Naive thymus-derived CD8-positive, alpha-beta T cell (primary cell): ENCODE data around the gene ZNF280B. TPM values are rescaled to one million over a fixed set of nuclear protein-coding genes. Genes with fewer than 3 reads are reported as not detected.
"Not testable (repeated sequence)": the region's sequence is repeated elsewhere in the genome, so short reads cannot be mapped to it uniquely, and the experiment has no call there.

Experiments used
- ATAC-seq, 2 donors: fragments of 150-1000 bp; cut with Tn5 transposase in 1 of 2; sonication (Bioruptor Pico), chemical (Tn5 transposase) in 1 of 2; 1 replicate in 1 of 2; 2 replicates in 1 of 2; pipeline ENCODE4 v1.10.0; 2021; ENCODE audit warnings: mild to moderate bottlenecking in 2 of 2, moderate library complexity in 2 of 2
- POLR2A ChIA-PET: fragments of 350-600 bp; sonication (Branson Sonifier 250); formaldehyde crosslinking; loops from one replicate; lab custom pipeline; 2021; ENCODE audit warnings: antibody characterized with exemption; lab: Charles Lee
- DNase-seq, 10 donors: peaks; one replicate each; pipeline versions ENCODE4 v3.0.0 to v3.0.0-alpha.2; 2020 to 2022
- H3K27ac Mint-ChIP-seq, 10 donors: one replicate each; pipeline ENCODE4 v1.8.0; 2020 to 2022; ENCODE audit warnings: mild to moderate bottlenecking in 10 of 10, mixed read lengths in 10 of 10, moderate library complexity in 4 of 10, inconsistent platforms in 1 of 10
- H3K27me3 Mint-ChIP-seq, 5 donors: one replicate each; pipeline ENCODE4 v1.8.0; 2021 to 2022; ENCODE audit warnings: mixed read lengths in 5 of 5
- H3K36me3 Mint-ChIP-seq, 3 donors: one replicate each; pipeline ENCODE4 v1.8.0; 2020 to 2022; ENCODE audit warnings: mixed read lengths in 3 of 3, mild to moderate bottlenecking in 2 of 3, inconsistent platforms in 1 of 3
- H3K4me1 Mint-ChIP-seq, 4 donors: one replicate each; pipeline ENCODE4 v1.8.0; 2021 to 2022; ENCODE audit warnings: mixed read lengths in 4 of 4
- H3K4me3 Mint-ChIP-seq, 10 donors: one replicate each; pipeline ENCODE4 v1.8.0; 2020 to 2022; ENCODE audit warnings: mild to moderate bottlenecking in 10 of 10, mixed read lengths in 10 of 10, moderate library complexity in 6 of 10, inconsistent platforms in 1 of 10
- H3K9me3 Mint-ChIP-seq, 9 donors: one replicate each; pipeline ENCODE4 v1.8.0; 2020 to 2022; ENCODE audit warnings: mixed read lengths in 9 of 9, mild to moderate bottlenecking in 3 of 9, inconsistent platforms in 1 of 9, moderate library complexity in 1 of 9
- polyA plus RNA-seq, 3 donors: library from polyadenylated mRNA; unstranded; fragments of 300-500 nt; fragmentation: Illumina TruSeq; gene quantifications; one replicate each; pipeline ENCODE4 v1.2.3, GENCODE V29; 2021
- total RNA-seq, 8 experiments: library from RNA in 2 of 8; stranded (reverse) in 2 of 8; gene quantifications; one replicate each; pipeline ENCODE4 v1.2.3 and lab custom pipeline; 2021 to 2026

ZNF280B gene
- total and polyA plus RNA-seq, 5 experiments from 2014 or later: 2.1 to 3.0 (median 2.4) TPM

- peak overlapping the region in 1 of 10 donors; percentile 63 for H3K27ac Mint-ChIP-seq
- POLR2A ChIA-PET: no interaction called here
- H3K36me3 Mint-ChIP-seq: peaks cover 5 to 49% (median 17%) of the 10 kb centered on the region in 3 donors
- H3K4me3 Mint-ChIP-seq: no peak overlapping the region
- peaks cover 0 to 2% (median 0%) of the 10 kb centered on the region in 4 donors for H3K4me1 Mint-ChIP-seq
- no peaks in the 10 kb centered on the region for H3K27me3 Mint-ChIP-seq
- DNase-seq: no peak
- no peak for ATAC-seq
- H3K9me3 Mint-ChIP-seq: no peaks in the 10 kb centered on the region
Observed at GRCh38 chr22:22486132-22486899, 22.2 kb downstream of the ZNF280B start.

GRCh38 chr22:22485524-22485923 lies 23.0 kb downstream of the ZNF280B start:
- H3K9me3 Mint-ChIP-seq: no peaks in the 10 kb centered on the region
- H3K4me3 Mint-ChIP-seq: no peak overlapping the region
- no peak for DNase-seq
- peaks cover 0 to 2% (median 0%) of the 10 kb centered on the region in 4 donors for H3K4me1 Mint-ChIP-seq
- H3K36me3 Mint-ChIP-seq: peaks cover 5 to 41% (median 17%) of the 10 kb centered on the region in 3 donors
- peak overlapping the region in 1 of 10 donors; percentile 63 for H3K27ac Mint-ChIP-seq
- POLR2A ChIA-PET: no interaction called here
- no peak for ATAC-seq
- H3K27me3 Mint-ChIP-seq: no peaks in the 10 kb centered on the region

- Mint-ChIP-seq H3K27ac (no peak overlapping the region), H3K9me3 (no peaks in the 10 kb centered on the region), H3K4me1 (peaks cover 0 to 2% (median 0%) of the 10 kb centered on the region in 4 donors), H3K4me3 (no peak overlapping the region), H3K36me3 (peaks cover 5 to 35% (median 17%) of the 10 kb centered on the region in 3 donors), H3K27me3 (no peaks in the 10 kb centered on the region)
- ATAC-seq: no peak
- POLR2A ChIA-PET: no interaction called here
- DNase-seq: no peak
Observed at GRCh38 chr22:22484023-22484422, 24.5 kb downstream of the ZNF280B start.

GRCh38 chr22:22480940-22481339 lies 27.6 kb downstream of the ZNF280B start:
- H3K27me3 Mint-ChIP-seq: no peaks in the 10 kb centered on the region
- ATAC-seq (no peak), DNase-seq (no peak)
- no peak overlapping the region for H3K27ac Mint-ChIP-seq
- no peak overlapping the region for H3K4me3 Mint-ChIP-seq
- peaks cover 5 to 14% (median 7%) of the 10 kb centered on the region in 3 donors for H3K36me3 Mint-ChIP-seq
- H3K9me3 Mint-ChIP-seq: no peaks in the 10 kb centered on the region
- POLR2A ChIA-PET: no interaction called here
- H3K4me1 Mint-ChIP-seq: peaks cover 0 to 2% (median 0%) of the 10 kb centered on the region in 4 donors

GRCh38 chr22:22479999-22480532 lies 28.5 kb downstream of the ZNF280B start:
- H3K4me3 Mint-ChIP-seq: no peak overlapping the region
- ATAC-seq (no peak), DNase-seq (no peak)
- POLR2A ChIA-PET: no interaction called here
- H3K27me3 Mint-ChIP-seq: no peaks in the 10 kb centered on the region
- no peaks in the 10 kb centered on the region for H3K9me3 Mint-ChIP-seq
- H3K27ac Mint-ChIP-seq: no peak overlapping the region
- no peaks in the 10 kb centered on the region for H3K4me1 Mint-ChIP-seq
- peaks cover 0 to 6% (median 5%) of the 10 kb centered on the region in 3 donors for H3K36me3 Mint-ChIP-seq

- no peak for ATAC-seq
- H3K27ac Mint-ChIP-seq: no peak overlapping the region
Observed at GRCh38 chr22:22479116-22479515, 29.4 kb downstream of the ZNF280B start.

GRCh38 chr22:22478470-22478869 lies 30.1 kb downstream of the ZNF280B start:
- no peak for DNase-seq
- Mint-ChIP-seq H3K36me3 (no peaks in the 10 kb centered on the region), H3K4me1 (no peaks in the 10 kb centered on the region), H3K27ac (no peak overlapping the region), H3K9me3 (no peaks in the 10 kb centered on the region), H3K4me3 (no peak overlapping the region), H3K27me3 (no peaks in the 10 kb centered on the region)
- POLR2A ChIA-PET: no interaction called here
- no peak for ATAC-seq

More at GRCh38 chr22:22479116-22479515, 29.4 kb downstream of the ZNF280B start:
- Mint-ChIP-seq H3K27me3 (no peaks in the 10 kb centered on the region), H3K36me3 (no peaks in the 10 kb centered on the region), H3K4me1 (no peaks in the 10 kb centered on the region), H3K9me3 (no peaks in the 10 kb centered on the region), H3K4me3 (no peak overlapping the region)
- POLR2A ChIA-PET: no interaction called here
- no peak for DNase-seq

- no peak for DNase-seq
- no peak for ATAC-seq
- Mint-ChIP-seq H3K36me3 (peaks cover 0 to 3% (median 0%) of the 10 kb centered on the region in 3 donors), H3K4me3 (no peak overlapping the region), H3K27ac (no peak overlapping the region), H3K9me3 (peaks cover 0 to 9% (median 4%) of the 10 kb centered on the region in 9 donors), H3K4me1 (no peaks in the 10 kb centered on the region), H3K27me3 (peaks cover 0 to 10% (median 2%) of the 10 kb centered on the region in 5 donors)
- POLR2A ChIA-PET: interaction anchor here (0.6 kb wide), 1 partner anchor 14 kb away, joined by 3 read pairs; no protein-coding TSS in a partner anchor
Observed at GRCh38 chr22:22474733-22475132, 33.8 kb downstream of the ZNF280B start.

- POLR2A ChIA-PET, ATAC-seq, H3K4me3 Mint-ChIP-seq, H3K4me1 Mint-ChIP-seq, DNase-seq, H3K27ac Mint-ChIP-seq: not testable (repeated sequence)
- peaks cover 0 to 19% (median 6%) of the 10 kb centered on the region in 5 donors for H3K27me3 Mint-ChIP-seq
- H3K36me3 Mint-ChIP-seq: peaks cover 0 to 17% (median 3%) of the 10 kb centered on the region in 3 donors
- peaks cover 0 to 40% (median 17%) of the 10 kb centered on the region in 9 donors for H3K9me3 Mint-ChIP-seq
Observed at GRCh38 chr22:22471104-22471503, 37.4 kb downstream of the ZNF280B start.

- Mint-ChIP-seq H3K9me3 (peaks cover 0 to 40% (median 17%) of the 10 kb centered on the region in 9 donors), H3K27me3 (peaks cover 6 to 34% (median 12%) of the 10 kb centered on the region in 5 donors), H3K36me3 (peaks cover 0 to 17% (median 3%) of the 10 kb centered on the region in 3 donors), H3K27ac (no peak overlapping the region), H3K4me1 (no peaks in the 10 kb centered on the region), H3K4me3 (no peak overlapping the region)
- ATAC-seq (no peak), DNase-seq (no peak)
- POLR2A ChIA-PET: no interaction called here
Observed at GRCh38 chr22:22469527-22469926, 39.0 kb downstream of the ZNF280B start.

- DNase-seq, H3K4me3 Mint-ChIP-seq, ATAC-seq, POLR2A ChIA-PET, H3K27ac Mint-ChIP-seq, H3K4me1 Mint-ChIP-seq: not testable (repeated sequence)
- peaks cover 0 to 40% (median 17%) of the 10 kb centered on the region in 9 donors for H3K9me3 Mint-ChIP-seq
- H3K36me3 Mint-ChIP-seq: peaks cover 0 to 17% (median 3%) of the 10 kb centered on the region in 3 donors
- H3K27me3 Mint-ChIP-seq: peaks cover 10 to 40% (median 18%) of the 10 kb centered on the region in 5 donors
Observed at GRCh38 chr22:22468794-22469469, 39.6 kb downstream of the ZNF280B start.

- Mint-ChIP-seq H3K27me3 (peaks cover 20 to 59% (median 32%) of the 10 kb centered on the region in 5 donors), H3K27ac (no peak overlapping the region), H3K4me3 (no peak overlapping the region), H3K36me3 (peaks cover 0 to 17% (median 3%) of the 10 kb centered on the region in 3 donors), H3K4me1 (peaks cover 0 to 7% (median 2%) of the 10 kb centered on the region in 4 donors), H3K9me3 (peaks cover 0 to 40% (median 17%) of the 10 kb centered on the region in 9 donors)
- POLR2A ChIA-PET: no interaction called here
- DNase-seq: no peak
- ATAC-seq: no peak
Observed at GRCh38 chr22:22467112-22467511, 41.4 kb downstream of the ZNF280B start.
